Measurements from ENCODE around the gene NDFIP2. TPM values are rescaled to one million over a fixed set of nuclear protein-coding genes. Genes with fewer than 3 reads are reported as not detected.
"Not testable (repeated sequence)": the region's sequence is repeated elsewhere in the genome, so short reads cannot be mapped to it uniquely, and the experiment has no call there.

The NDFIP2 gene
- total RNA-seq, 1 donor from 2014 or later, result 84.1 TPM

- DNase-seq, result not testable (repeated sequence)
Observed at GRCh38 chr13:79600146-79600545, 119.2 kb downstream of the NDFIP2 start.

GRCh38 chr13:79602936-79603335, 122.0 kb downstream of the NDFIP2 start:
- no peak for DNase-seq

GRCh38 chr13:79604752-79605151, 123.8 kb downstream of the NDFIP2 start:
- no peak for DNase-seq

Other genes starting within 250 kb of the NDFIP2 start
- gene RBM26, start 74.9 kb upstream of the NDFIP2 start, total RNA-seq, result 79.5 TPM